Bronchial epithelial cell (primary cell): Measurements from ENCODE around the gene GLI2. TPM values are rescaled to one million over a fixed set of nuclear protein-coding genes. Genes with fewer than 3 reads are reported as not detected.

ENCODE experiments used
- DNase-seq: peaks from one replicate; pipeline ENCODE4 v3.0.0-alpha.2; 2010; ENCODE audit warnings: low read depth
- FAIRE-seq: peaks from 2 replicates; lab custom pipeline; 2011; peaks lifted over from hg19 to GRCh38; lab: Jason Lieb, UNC
- H3K27me3 ChIP-seq: 2 replicates; pipeline ENCODE4 v1.5.1; 2011; ENCODE audit warnings: low read length; ENCODE audit not compliant: control insufficient read depth, insufficient read depth
- H3K36me3 ChIP-seq: 2 replicates; pipeline ENCODE4 v1.5.1; 2011; ENCODE audit warnings: low read length; ENCODE audit not compliant: control insufficient read depth, insufficient read depth
- H3K4me3 ChIP-seq: 2 replicates; pipeline ENCODE4 v1.5.1; 2011; ENCODE audit warnings: mild to moderate bottlenecking, low read depth, low read length, control low read depth
- CTCF ChIP-seq: IDR thresholded peaks from 2 replicates; pipeline ENCODE4 v1.5.1; 2011; ENCODE audit warnings: mild to moderate bottlenecking, moderate library complexity, low read length, control low read depth, inconsistent platforms; ENCODE audit not compliant: insufficient read depth, severe bottlenecking
- total RNA-seq: library from RNA; depleted of rRNA; stranded (reverse); fragments of >200 nt; gene quantifications from 2 replicates; pipeline ENCODE4 v1.2.1, GENCODE V29; 2014

The GLI2 gene
- total RNA-seq, 1 donor from 2014 or later, result under 0.01 TPM

- FAIRE-seq (no peak), DNase-seq (no peak)
- Histone ChIP-seq H3K36me3 (no peaks in the 10 kb centered on the region), H3K27me3 (no peaks in the 10 kb centered on the region), H3K4me3 (no peak overlapping the region)
- no peak for TF ChIP-seq CTCF
Measured at GRCh38 chr2:120720746-120721375, 14.8 kb upstream of the GLI2 start.

- no peak for DNase-seq
- H3K36me3 ChIP-seq, result no peaks in the 10 kb centered on the region
- H3K27me3 ChIP-seq, result no peaks in the 10 kb centered on the region
- TF ChIP-seq CTCF, result no peak
- H3K4me3 ChIP-seq, result no peak overlapping the region
- no peak for FAIRE-seq
Measured at GRCh38 chr2:120722246-120722567, 13.5 kb upstream of the GLI2 start.

- no peak for TF ChIP-seq CTCF
- Histone ChIP-seq H3K36me3 (no peaks in the 10 kb centered on the region), H3K27me3 (no peaks in the 10 kb centered on the region), H3K4me3 (no peak overlapping the region)
- DNase-seq (peak; percentile 16), FAIRE-seq (no peak)
Measured at GRCh38 chr2:120722568-120723421, 12.9 kb upstream of the GLI2 start.

GRCh38 chr2:120726245-120726644 lies 9.4 kb upstream of the GLI2 start:
- Histone ChIP-seq H3K36me3 (no peaks in the 10 kb centered on the region), H3K27me3 (no peaks in the 10 kb centered on the region), H3K4me3 (no peak overlapping the region)
- no peak for TF ChIP-seq CTCF
- DNase-seq (no peak), FAIRE-seq (no peak)

GRCh38 chr2:120729406-120730399 lies 6.0 kb upstream of the GLI2 start:
- FAIRE-seq, result no peak
- peak; percentile 70 for DNase-seq
- Histone ChIP-seq H3K4me3 (no peak overlapping the region), H3K36me3 (no peaks in the 10 kb centered on the region), H3K27me3 (peaks cover 6% of the 10 kb centered on the region)
- TF ChIP-seq CTCF, result no peak
